HG02642 (cell line): ENCODE data around the gene KIF25.

ENCODE experiments used
- ATAC-seq: cut with Tn5 transposase; IDR thresholded peaks from one replicate; pipeline ENCODE4 v1.9.1; 2021; ENCODE audit warnings: mild to moderate bottlenecking; ENCODE audit not compliant: unreplicated experiment, poor library complexity

Gene KIF25

DNA sequence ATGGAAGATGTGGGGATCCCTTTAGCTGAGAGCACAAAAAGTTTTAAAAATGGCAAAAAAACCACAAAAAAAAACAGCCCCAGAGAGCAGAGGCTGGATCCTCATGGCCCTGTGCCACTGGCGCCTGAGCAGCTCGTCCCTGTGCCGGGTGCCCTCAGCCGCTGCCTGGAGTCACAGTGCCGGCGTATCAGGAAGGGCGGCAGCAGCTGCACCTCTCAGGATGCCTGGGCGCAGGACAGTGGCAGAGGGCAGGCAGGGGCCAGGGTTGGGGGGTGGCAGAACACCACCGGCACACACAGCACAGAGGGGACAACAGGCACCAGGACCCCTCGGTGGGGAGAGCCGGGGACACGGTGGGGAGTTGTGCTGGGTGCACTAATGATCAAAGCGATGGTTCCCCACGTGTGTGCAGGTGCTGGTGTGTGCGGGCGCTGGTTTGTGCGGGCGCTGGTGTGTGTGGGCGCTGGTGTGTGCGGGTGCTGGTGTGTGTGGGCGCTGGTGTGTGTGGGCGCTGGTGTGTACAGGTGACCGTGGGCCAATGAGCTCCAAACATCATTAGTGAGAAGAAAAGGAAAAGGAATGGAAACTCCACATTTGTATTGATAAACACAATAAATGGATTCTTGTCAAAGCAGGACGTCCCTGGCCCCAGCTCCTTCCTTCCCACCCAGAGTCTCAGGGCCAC is 83.1 kb downstream of the KIF25 start:
- no peak for ATAC-seq

DNA sequence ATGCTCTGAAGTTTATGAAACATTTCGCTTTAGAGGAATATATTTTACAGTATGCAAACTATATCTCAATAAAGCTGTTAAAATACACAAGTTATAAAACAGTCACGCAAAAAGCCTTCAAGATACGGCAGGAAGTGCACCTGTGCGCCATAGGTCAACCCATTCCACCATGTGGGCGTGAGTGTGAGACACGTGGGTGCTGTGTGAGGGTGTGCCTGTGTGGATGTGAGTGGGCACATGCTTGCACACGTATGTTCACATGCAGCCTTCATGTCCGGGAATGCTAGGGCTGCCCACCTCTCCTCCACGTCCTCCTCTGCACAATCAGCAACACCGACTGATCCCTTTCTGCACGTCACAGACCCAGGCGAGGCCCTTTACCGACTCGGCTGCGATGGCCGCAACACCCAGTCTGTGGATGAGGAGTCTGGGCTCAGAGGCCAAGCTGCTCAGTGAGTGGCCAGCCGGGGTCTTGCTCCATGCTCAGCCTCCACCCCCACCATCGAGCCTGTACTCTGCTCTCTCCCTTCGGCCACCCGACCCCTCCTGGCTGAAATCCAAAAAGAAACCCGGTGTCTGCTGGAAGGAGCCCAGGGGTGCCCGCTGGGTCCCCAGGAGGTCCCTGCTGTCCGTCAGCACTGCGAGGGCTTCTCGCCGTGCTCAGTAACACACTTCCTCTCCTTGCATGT is 84.5 kb downstream of the KIF25 start:
- no peak for ATAC-seq

DNA sequence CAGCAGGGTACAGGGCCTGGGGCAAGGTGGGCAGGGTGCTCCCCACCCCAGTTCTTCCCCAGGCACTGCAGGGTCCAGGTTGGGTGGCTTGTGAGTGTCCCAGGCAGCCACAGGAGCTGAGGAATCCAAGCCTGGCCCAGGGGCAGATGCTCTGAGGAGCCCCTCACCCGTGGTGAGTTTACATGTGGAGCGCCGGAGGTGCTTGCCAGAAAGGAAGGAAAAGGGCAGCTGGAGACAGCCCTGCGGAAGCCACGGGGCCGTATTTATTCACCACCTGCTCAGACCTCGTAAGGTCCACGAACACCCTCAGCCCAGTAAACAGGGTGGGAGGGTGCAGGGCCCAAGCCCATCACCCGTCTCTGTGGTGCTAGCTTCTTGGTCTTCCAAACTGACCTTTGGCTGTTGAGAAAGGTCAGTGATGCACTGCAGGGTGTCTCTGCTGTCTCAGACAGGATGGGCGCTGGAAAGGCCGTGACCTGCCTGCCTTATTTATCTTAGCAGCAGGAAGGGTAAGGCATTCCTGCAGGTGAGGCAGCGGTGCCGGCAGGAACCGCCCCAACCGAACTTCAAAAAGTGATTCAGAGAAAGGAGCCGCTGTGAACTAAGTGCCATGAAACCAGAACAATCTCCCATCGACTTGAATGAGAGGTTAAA is 85.5 kb downstream of the KIF25 start:
- no peak for ATAC-seq

DNA sequence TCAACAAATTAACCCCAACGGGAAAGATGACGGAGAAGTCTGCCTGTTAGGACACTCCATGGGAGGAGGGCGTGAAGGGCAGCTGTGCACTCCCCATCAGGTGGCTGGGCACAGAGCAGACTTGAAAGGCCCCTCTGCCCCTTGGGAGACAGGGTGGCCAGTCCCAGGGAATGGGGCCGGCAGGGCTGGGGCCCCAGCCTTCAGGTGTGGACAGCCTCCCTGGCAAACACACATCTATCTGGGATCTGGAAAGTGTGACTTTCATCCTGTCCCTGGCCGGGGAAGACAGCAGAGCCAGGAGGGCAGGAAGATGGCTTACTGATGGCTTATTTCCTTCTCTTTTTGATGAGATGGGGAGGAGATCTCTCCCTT is 86.0 kb downstream of the KIF25 start:
- ATAC-seq, result no peak

DNA sequence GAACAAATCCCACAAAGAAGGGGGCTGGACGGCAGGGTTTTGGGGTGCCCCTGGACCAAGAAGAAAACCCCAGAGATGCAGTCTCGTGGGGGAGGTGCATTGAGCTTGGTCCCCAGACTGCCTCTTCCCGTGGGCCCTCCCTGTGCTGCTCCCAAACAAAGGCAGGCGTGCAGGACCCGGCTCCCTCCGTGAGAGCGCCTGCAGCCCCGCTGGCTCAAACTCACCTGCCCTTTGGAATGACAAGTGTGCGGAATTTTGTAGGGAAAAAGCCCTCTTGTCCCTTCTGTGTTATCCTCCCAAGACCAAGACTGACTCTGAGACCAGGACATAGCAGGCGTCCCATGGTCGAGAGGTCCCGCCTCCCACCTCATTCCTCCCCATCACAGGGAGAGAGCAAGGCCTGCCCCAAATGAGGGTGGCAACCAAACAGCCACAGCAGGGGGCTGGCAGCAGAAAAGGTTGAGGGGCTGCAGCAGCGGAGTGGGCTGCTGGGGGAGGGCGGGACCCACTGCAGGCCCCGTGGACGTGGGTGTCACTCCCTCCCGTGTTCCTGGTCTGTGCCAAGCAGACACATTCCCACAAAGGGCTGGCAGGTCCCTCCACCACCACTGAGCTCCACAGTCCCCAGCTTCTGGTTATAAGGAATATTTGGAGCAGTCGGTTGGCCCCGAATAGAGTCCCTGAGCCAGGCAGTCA is 87.1 kb downstream of the KIF25 start:
- no peak for ATAC-seq

DNA sequence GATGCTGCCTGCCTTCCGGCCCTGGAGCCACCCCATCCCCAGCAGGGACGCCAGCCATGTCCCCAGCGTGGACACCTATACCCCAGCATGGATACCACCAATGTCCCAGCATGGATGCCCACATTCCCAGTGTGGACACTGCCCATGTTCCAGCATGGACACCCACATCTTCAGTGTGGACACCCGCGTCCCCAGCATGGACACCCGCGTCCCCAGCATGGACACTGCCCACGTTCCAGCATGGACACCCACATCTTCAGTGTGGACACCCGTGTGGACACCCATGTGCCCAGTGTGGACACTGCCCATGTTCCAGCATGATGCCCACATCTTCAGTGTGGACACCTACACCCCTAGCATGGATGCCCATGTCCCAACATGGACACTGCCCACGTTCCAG is 88.6 kb downstream of the KIF25 start:
- no peak for ATAC-seq

DNA sequence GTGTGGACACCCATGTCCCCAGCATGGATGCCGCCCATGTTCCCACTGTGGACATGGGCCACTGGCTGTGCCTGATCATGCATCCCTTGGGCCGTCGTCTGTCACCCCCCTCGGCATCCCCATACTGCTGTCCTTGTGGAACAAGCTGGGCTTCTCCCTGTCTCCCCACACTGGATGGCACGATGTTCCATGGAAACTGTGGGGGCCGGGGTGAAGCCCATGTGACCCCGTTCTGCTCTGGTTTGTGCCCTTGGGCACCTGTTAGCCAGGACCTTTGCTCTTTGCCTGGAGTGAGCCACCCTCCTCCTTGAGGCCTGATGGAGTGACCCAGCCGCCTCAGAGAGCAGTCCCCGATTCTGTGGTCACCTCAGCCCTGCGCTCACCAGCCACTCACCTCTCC is 89.1 kb downstream of the KIF25 start:
- ATAC-seq, result no peak

DNA sequence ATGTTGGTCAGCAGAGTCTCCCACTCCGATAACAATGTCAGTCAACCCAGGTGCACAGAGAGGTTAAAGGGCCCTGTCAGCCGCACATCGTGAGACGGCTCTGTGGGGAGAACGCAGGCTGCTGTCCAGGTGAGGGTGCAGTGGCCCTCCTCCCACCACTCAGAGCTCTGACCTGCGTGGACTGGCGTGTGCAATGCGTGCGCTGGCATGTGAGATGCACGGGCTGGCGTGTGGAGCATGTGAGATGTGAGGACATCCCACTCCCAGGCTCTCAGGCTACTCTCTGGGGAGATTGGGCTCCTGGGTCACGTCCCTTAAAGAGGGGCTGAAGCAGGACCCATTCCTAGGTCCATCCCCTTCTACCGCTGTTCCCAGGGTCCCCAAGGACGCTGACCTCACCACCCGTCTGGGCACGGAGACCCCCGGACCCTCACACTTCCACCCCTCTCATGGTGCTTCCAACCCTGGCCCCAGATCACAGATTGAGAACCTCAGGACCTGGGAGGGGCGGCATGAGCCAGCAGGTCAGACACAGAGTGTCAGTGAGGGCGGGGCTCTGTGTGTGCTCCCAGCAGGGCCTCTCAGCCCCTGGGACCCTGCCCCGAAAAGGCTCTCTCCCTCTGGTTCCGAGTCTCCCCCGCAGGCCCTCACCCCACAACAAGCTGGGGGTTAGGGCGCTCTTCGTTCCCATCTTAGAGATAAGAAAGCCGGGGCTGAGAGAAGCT is 90.1 kb downstream of the KIF25 start:
- no peak for ATAC-seq

DNA sequence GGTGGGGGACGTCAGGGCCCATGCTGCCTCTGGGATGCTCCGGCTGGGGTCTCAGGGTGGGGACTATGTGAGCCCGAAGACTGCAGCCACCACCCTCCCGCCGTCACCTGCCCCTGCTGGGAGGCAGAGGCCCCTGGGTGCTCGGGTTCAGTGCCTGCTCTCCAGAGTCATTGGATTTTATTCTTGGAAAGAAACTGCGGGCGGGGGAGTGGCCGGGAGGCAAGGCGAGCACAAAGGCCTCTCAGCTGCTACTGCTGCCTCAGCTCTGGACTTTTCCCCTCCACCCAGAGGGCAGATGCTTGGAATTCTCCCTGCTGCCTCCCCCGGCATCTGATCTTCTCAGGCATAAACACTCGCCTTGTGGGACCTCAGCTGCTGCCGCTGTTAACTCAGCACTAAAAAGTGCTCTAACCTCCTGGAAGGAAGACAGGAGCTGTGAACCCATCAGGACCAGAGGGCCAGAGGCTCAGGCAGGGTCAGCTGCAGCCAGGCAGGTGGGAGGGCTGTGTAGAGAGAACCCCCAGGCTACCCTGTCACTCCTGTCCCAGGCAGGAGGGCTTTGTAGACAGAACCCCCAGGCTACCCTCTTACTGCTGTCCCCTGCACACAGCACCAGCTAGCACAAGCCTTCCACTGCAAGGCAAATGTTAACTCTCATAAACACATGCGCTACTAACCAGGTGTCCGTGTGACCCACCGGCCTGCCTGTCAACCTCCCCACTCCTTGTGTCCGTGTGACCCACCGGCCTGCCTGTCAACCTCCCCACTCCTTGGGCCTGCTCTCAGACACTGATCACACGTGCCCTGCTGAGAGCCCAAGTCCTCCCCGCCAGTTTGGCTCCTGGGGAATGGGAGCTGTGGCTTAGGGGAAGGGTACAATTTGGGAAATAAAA is 90.9 kb downstream of the KIF25 start:
- no peak for ATAC-seq

DNA sequence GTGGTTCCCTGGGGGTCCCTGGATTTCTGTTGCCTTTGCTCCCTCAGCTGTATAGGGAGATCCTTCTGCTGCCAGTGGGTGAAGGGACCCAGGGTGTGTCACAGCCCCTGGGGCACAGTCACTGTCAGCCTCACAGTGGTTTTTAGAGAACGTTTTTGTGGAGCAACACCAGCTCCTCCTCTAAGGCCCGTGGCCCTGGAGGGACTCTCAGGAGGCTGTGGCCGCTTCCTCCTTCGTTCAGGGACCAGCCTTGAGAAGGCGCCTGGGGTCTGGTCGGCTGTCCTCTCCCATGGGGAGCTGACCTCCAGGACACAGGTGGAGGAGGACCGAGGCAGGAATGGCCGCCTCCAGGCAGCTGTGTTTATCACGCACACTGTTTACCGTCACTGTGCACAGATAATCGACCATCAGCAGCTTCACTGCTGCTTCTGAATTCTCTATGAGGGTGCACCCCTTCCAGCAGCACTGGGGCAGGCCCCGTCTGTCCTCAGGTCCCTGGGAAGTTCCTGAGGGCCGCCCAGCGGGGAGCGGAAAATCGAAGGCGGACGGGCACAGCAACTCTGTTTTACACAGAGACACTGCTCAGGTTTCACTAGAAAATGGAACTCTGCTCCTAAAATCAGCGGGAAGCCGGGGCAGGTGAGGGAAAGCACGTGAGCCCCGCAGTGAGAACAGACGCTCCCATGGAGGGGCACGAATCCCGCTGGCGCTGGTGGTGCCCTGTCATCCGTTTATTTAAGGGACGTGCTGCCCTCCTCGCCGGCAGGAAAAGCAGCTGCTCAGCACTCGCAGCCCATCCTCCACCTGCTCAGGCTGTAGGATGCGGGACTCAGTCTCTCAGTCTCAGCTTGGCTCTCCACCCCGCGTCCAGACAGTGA is 92.0 kb downstream of the KIF25 start:
- ATAC-seq, result no peak

DNA sequence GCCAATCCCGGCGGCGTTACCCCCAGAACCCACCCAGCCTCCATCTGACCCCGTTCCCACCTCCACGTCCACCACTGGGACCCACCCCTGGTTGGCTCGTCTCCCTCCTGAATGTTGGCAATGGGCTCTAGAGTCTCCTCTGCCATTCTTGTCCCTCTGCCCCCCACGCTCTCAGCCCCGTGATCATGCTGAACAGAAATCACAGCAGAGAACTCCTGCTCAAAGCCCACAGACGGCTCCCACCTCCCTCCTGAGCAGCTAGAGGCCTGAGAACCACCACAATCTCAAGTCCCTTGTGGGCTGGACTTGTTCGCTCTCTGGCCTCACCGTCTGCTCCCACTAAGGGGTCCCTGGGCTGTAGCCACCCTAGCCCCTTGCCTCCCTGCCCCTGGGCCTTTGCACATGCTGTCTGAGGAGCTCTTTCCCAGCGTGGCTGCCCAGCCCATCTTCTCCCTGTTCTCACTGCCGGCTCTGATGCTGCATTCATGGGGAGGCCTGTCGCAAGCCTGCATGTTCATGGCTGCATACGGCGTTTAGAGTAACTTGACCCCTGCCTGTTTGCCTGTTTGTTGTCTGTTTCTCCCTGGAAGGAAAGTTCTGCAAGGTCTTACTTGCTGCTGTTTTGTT is 92.7 kb downstream of the KIF25 start:
- no peak for ATAC-seq

DNA sequence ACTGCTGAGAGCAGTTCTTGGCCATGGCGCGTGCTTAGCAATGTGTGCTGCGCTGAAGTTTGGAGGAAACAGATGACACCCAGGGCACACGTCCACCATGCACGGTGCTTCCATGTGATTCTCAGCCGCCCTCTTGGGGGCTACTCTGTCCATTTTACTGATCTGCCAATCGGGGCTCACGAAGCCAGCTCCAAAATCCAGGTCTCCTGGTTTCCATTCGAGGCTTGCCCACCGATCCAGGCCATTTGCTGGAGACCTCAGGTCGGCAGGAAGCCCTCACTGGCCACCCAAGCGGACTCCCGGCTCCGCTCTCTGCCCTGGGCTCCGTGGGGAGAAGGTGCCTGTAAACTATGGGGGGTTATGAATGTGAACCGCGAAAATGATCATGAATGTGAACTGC is 93.2 kb downstream of the KIF25 start:
- ATAC-seq, result no peak

DNA sequence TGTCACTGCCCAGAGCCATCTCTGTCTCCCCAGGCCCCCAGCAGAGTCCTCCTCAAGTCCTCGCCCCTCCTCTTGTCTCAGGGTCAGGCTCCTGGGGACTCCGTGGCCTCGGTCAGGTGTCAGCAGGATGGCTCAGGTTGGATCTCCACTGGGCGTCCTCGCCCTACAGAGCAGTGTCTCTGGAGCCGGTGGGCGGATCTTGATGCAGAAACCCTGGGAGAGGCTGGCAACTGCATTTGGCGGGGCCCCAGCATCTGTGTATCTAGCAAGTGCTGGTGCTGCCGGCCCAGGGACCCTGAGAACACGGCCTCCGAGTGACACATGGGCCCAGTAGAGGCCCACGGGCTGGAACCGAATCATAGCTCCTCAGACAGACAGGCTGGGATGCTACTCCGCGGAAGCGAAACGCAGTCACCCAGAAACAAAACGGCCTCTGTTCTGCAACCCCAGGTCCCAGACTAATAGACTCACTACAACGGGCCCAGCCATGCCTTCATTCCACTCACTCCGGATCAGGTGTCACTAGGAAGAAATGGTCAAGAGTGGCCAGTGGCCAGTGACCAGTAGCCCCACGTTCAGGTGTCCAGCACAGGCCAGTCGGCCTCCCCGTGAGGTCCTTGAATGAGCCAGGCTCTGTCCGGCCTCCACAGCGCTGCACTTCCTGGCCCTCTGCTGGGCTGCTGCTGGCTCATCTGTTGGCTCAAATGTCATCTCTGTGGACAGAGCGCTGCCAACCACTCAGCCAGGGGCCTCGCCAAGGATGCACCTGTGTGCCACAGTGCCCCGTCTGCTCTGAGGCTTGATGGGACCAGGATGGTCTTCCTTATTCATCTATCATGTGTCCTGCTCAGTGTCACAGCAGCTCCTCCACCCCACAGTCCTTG is 94.2 kb downstream of the KIF25 start:
- ATAC-seq, result no peak

DNA sequence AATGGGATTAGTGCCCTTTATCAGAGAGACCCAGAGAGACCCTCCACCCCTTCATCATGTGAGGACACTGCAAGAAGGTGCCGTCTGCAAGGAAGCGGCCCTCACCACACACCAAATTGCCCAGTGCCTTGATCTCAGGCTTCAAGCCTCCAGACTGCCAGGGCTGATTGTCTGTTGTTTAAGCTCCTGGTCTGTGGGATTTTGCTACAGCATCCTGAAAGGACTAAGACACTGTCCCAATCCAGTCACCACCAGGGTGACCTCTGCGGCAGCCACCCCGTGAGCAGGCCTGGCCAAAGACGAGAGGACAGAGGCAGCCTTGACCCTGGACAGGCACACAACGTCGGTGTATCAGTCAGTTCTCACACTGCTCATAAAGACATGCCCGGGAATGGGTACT is 95.1 kb downstream of the KIF25 start:
- no peak for ATAC-seq

DNA sequence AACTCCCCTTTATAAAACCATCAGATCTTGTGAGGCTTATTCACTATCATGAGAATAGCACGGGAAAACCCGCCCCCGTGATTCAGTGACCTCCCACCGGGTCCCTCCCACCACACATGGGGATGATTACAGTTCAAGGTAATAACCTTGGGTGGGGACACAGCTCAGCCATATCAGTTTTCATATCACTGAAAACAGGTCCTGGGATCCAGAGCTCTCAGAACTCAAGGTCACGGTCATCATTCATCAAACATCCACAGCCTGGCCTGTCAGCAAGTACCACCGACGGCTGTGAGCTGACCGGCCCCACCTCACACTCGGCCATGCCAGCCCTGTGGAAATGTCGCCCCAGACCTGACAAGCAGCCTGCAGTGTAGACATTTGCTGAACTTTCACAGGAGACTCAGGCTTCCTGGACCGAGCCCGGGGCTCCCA is 95.6 kb downstream of the KIF25 start:
- no peak for ATAC-seq

DNA sequence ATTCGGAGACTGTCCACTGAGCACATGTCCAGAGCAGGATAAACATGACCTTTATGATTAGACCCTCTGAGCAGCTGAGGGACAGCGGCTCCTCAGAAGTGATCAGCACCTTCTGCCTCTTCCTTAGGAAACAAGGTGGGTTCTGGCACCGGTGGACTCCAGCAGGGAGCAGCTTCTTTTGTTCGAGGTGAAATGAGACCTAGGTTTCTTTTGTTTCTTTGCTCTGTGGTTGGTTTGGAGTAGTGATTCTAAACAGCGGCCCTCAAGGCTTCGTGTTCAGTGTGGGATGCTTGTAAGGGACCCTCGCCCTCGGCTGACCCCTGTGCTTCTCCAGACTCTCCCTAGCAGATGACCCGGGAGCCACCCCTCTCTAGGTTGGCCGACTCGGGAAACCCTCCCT is 96.2 kb downstream of the KIF25 start:
- no peak for ATAC-seq
